Stimulated activated CD4-positive, alpha-beta T cell treated with anti-CD3 and anti-CD28 coated beads, Interleukin-1b, Interleukin-23, amount 100 ng/mL, for 4 hours (primary cell): ENCODE measurements around the gene TSC22D2.

Source experiments
- DNase-seq, 2 donors: peaks; one replicate each; pipeline ENCODE4 v3.0.0-alpha.2; 2020; ENCODE audit warnings: low read depth in 2 of 2

Gene TSC22D2

GRCh38 chr3:150385296-150386242, 22.5 kb upstream of the TSC22D2 start:
- no peak for DNase-seq

- DNase-seq, result no peak
Observed at GRCh38 chr3:150388498-150389418, 19.3 kb upstream of the TSC22D2 start.

- DNase-seq, result no peak
Observed at GRCh38 chr3:150390087-150390486, 18.0 kb upstream of the TSC22D2 start.

- no peak for DNase-seq
Observed at GRCh38 chr3:150391161-150391560, 16.9 kb upstream of the TSC22D2 start.

- DNase-seq, result no peak
Observed at GRCh38 chr3:150393745-150394144, 14.4 kb upstream of the TSC22D2 start.

GRCh38 chr3:150394606-150395005, 13.5 kb upstream of the TSC22D2 start:
- DNase-seq, result no peak

- no peak for DNase-seq
Observed at GRCh38 chr3:150396491-150396890, 11.6 kb upstream of the TSC22D2 start.

GRCh38 chr3:150396956-150397550, 11.0 kb upstream of the TSC22D2 start:
- DNase-seq, result no peak

- DNase-seq, result no peak
Observed at GRCh38 chr3:150399060-150399459, 9.0 kb upstream of the TSC22D2 start.

GRCh38 chr3:150401285-150401684, 6.8 kb upstream of the TSC22D2 start:
- DNase-seq, result no peak

- DNase-seq, result no peak
Observed at GRCh38 chr3:150402217-150402616, 5.9 kb upstream of the TSC22D2 start.

GRCh38 chr3:150404023-150404422, 4.1 kb upstream of the TSC22D2 start:
- no peak for DNase-seq

- DNase-seq, result no peak
Observed at GRCh38 chr3:150407051-150407807, 869 bp upstream of the TSC22D2 start.

- DNase-seq, result no peak
Observed at GRCh38 chr3:150407808-150408220, 284 bp upstream of the TSC22D2 start.

- DNase-seq, result no peak
Observed at GRCh38 chr3:150409125-150409511, 1.0 kb downstream of the TSC22D2 start.

- DNase-seq, result peak; percentile 52
Observed at GRCh38 chr3:150409512-150410310, 1.6 kb downstream of the TSC22D2 start.

- peak in 1 of 2 donors; percentile 3 for DNase-seq
Observed at GRCh38 chr3:150410311-150411105, 2.4 kb downstream of the TSC22D2 start.

- no peak for DNase-seq
Observed at GRCh38 chr3:150411106-150411460, 3.0 kb downstream of the TSC22D2 start.

GRCh38 chr3:150411546-150411945, 3.4 kb downstream of the TSC22D2 start:
- no peak for DNase-seq

- no peak for DNase-seq
Observed at GRCh38 chr3:150411976-150412375, 3.9 kb downstream of the TSC22D2 start.
